ENCODE measurements around the gene RASL12. TPM values are rescaled to one million over a fixed set of nuclear protein-coding genes. Genes with fewer than 3 reads are reported as not detected.

The RASL12 gene
- total RNA-seq, 2 donors from 2014 or later, result 56.3 to 124 TPM

DNA sequence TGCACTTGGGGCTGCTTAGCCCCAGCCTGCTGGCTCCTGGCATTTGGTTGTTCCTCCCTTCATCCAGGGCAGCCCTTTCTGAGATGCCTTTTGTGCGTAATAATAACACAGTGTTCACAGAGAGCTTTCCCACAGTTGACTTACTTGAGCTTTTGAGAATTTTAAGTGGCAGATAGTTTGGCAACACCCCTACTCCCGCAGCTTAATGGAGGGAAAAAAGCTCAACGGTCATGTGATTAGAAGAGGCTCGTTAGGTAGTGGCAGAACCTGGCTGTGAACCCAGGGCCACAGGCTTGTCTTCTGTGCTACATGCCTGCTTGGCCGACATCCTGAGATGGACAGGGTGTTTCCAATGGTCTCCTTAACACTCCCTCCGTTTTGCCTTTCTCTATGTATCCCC is 13.5 kb upstream of the RASL12 start:
- Histone ChIP-seq H3K27me3 (replicated peaks; ENCODE audit: insufficient read depth) (no peaks in the 10 kb centered on the region), H3K4me1 (replicated peaks) (no peaks in the 10 kb centered on the region), H3K9me3 (no peaks in the 10 kb centered on the region), H3K27ac (no peak overlapping the region), H3K36me3 (no peaks in the 10 kb centered on the region), H3K4me3 (no peak overlapping the region)
- intact Hi-C loops (cut with DNase I), result no loop called here
- TF ChIP-seq POLR2AphosphoS5 (IDR thresholded peaks at IDR 0.05), result no peak
- TF ChIP-seq, protein P1, sequence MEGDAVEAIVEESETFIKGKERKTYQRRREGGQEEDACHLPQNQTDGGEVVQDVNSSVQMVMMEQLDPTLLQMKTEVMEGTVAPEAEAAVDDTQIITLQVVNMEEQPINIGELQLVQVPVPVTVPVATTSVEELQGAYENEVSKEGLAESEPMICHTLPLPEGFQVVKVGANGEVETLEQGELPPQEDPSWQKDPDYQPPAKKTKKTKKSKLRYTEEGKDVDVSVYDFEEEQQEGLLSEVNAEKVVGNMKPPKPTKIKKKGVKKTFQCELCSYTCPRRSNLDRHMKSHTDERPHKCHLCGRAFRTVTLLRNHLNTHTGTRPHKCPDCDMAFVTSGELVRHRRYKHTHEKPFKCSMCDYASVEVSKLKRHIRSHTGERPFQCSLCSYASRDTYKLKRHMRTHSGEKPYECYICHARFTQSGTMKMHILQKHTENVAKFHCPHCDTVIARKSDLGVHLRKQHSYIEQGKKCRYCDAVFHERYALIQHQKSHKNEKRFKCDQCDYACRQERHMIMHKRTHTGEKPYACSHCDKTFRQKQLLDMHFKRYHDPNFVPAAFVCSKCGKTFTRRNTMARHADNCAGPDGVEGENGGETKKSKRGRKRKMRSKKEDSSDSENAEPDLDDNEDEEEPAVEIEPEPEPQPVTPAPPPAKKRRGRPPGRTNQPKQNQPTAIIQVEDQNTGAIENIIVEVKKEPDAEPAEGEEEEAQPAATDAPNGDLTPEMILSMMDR (IDR thresholded peaks at IDR 0.05), result no peak
- TF ChIP-seq POLR2A (IDR thresholded peaks at IDR 0.05), result no peak
- DNase-seq (ENCODE audit: low spot score), result no peak
- WGBS, result 39% methylated on average over 6 of the region's 6 CpGs

DNA sequence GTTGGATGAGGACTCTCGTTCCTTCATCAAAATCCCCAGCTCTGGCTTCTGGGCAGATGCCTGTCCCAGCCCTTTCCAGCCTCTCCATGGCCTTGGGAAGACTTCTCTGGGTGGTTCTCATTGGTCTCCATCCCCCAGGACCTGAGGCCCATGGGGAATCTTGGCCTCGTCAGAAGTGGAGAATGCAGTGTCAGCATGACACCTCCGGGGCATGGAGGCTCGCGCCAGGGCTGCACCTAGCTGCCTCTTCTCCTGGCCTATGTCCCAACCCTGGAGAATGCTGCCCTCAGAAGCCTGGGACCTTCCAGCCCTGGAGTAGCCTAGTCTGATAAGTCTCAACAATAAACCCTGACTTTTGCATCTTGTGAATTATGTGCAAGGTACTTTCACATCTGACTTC is 11.8 kb upstream of the RASL12 start:
- no peaks in the 10 kb centered on the region for H3K9me3 ChIP-seq
- H3K4me1 ChIP-seq (replicated peaks), result no peaks in the 10 kb centered on the region
- H3K4me3 ChIP-seq, result no peak overlapping the region
- no peaks in the 10 kb centered on the region for H3K27me3 ChIP-seq (replicated peaks; ENCODE audit: insufficient read depth)
- intact Hi-C loops (cut with DNase I), result no loop called here
- H3K36me3 ChIP-seq, result no peaks in the 10 kb centered on the region
- WGBS, result 86% methylated on average over 5 of the region's 5 CpGs
- DNase-seq (ENCODE audit: low spot score), result no peak
- TF ChIP-seq POLR2A (IDR thresholded peaks at IDR 0.05) (no peak), POLR2AphosphoS5 (IDR thresholded peaks at IDR 0.05) (no peak)
- TF ChIP-seq, protein P1 (IDR thresholded peaks at IDR 0.05), result no peak
- H3K27ac ChIP-seq, result no peak overlapping the region

DNA sequence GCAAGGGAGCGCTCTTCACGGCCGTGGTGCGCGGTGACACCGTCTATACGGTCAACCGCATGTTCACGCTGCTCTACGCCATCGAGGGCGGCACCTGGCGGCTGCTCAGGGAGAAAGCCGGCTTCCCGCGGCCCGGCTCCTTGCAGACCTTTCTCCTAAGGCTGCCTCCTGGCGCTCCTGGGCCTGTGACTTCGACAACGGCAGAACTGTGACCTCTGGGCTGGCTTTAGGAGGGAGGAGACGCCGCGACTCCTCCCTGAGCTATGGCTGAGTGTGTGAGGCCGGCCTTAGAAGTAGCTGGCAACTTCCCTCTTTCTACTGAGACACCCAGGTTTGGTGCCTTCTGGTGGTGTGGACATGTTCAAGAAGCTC is 10.2 kb upstream of the RASL12 start:
- Histone ChIP-seq H3K4me1 (replicated peaks) (no peaks in the 10 kb centered on the region), H3K9me3 (no peaks in the 10 kb centered on the region), H3K27me3 (replicated peaks; ENCODE audit: insufficient read depth) (no peaks in the 10 kb centered on the region), H3K36me3 (no peaks in the 10 kb centered on the region), H3K27ac (no peak overlapping the region), H3K4me3 (no peak overlapping the region)
- TF ChIP-seq POLR2A (IDR thresholded peaks at IDR 0.05) (no peak), POLR2AphosphoS5 (IDR thresholded peaks at IDR 0.05) (no peak)
- TF ChIP-seq, protein P1 (IDR thresholded peaks at IDR 0.05), result peak in 3 of 4 experiments; percentile 25 to 63 (median 46)
- WGBS, result 44% methylated on average over 22 of the region's 24 CpGs
- DNase-seq (ENCODE audit: low spot score), result no peak
- intact Hi-C loops (cut with DNase I), result no loop called here

DNA sequence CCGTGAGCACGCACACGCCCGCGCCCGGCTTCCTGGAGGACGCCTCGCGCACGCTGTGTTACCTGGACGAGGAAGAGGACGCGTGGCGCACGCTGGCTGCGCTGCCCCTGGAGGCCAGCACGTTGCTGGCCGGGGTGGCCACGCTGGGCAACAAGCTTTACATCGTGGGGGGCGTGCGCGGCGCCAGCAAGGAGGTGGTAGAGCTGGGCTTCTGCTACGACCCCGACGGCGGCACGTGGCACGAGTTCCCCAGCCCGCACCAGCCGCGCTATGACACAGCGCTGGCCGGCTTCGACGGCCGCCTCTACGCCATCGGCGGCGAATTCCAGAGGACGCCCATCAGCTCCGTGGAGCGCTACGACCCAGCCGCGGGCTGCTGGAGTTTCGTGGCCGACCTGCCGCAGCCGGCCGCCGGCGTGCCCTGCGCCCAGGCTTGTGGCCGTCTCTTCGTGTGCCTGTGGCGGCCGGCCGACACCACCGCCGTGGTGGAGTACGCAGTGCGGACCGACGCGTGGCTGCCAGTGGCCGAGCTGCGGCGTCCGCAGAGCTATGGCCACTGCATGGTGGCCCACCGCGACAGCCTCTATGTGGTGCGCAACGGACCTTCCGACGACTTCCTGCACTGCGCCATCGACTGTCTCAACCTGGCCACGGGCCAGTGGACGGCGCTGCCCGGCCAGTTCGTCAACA is 9.6 kb upstream of the RASL12 start:
- no peaks in the 10 kb centered on the region for H3K4me1 ChIP-seq (replicated peaks)
- no peak for DNase-seq (ENCODE audit: low spot score)
- H3K27ac ChIP-seq, result no peak overlapping the region
- TF ChIP-seq, protein P1 (IDR thresholded peaks at IDR 0.05), result no peak
- no peak for TF ChIP-seq POLR2A (IDR thresholded peaks at IDR 0.05)
- no peak for TF ChIP-seq POLR2AphosphoS5 (IDR thresholded peaks at IDR 0.05)
- no peaks in the 10 kb centered on the region for H3K36me3 ChIP-seq
- H3K27me3 ChIP-seq (replicated peaks; ENCODE audit: insufficient read depth), result no peaks in the 10 kb centered on the region
- H3K4me3 ChIP-seq, result no peak overlapping the region
- no peaks in the 10 kb centered on the region for H3K9me3 ChIP-seq
- intact Hi-C loops (cut with DNase I), result no loop called here
- WGBS, result 65% methylated on average over 73 of the region's 85 CpGs

Measured in prostate gland (tissue), 2 donors.